Activated CD8-positive, alpha-beta T cell treated with anti-CD3 and anti-CD28 coated beads for 36 hours (primary cell): ENCODE results near the gene RSPO3. TPM values are rescaled to one million over a fixed set of nuclear protein-coding genes. Genes with fewer than 3 reads are reported as not detected.

Source experiments
- ATAC-seq: fragments of 200-7000 bp; cut with Tn5 transposase; one replicate; pipeline ENCODE4 v1.10.0; 2021; ENCODE audit warnings: mild to moderate bottlenecking, moderate library complexity
- CTCF ChIA-PET: fragments of 350-600 bp; sonication (Branson Sonifier 250); formaldehyde crosslinking; loops from one replicate; lab custom pipeline; 2021; ENCODE audit warnings: antibody characterized with exemption; lab: Charles Lee
- POLR2A ChIA-PET: fragments of 350-600 bp; sonication (Branson Sonifier 250); formaldehyde crosslinking; loops from one replicate; lab custom pipeline; 2021; ENCODE audit warnings: antibody characterized with exemption; lab: Charles Lee
- DNase-seq: peaks from one replicate; pipeline ENCODE4 v3.0.0-alpha.2; 2020
- H3K27ac Mint-ChIP-seq: one replicate; pipeline ENCODE4 v1.8.0; 2021; ENCODE audit warnings: mild to moderate bottlenecking, mixed read lengths
- H3K27me3 Mint-ChIP-seq: one replicate; pipeline ENCODE4 v1.8.0; 2021; ENCODE audit warnings: mixed read lengths
- H3K36me3 Mint-ChIP-seq: one replicate; pipeline ENCODE4 v1.8.0; 2021; ENCODE audit warnings: low read depth, mixed read lengths
- H3K4me1 Mint-ChIP-seq: one replicate; pipeline ENCODE4 v1.8.0; 2021; ENCODE audit warnings: low read depth, mixed read lengths
- H3K4me3 Mint-ChIP-seq: one replicate; pipeline ENCODE4 v1.8.0; 2021; ENCODE audit warnings: mild to moderate bottlenecking, moderate library complexity, mixed read lengths
- H3K9me3 Mint-ChIP-seq: one replicate; pipeline ENCODE4 v1.8.0; 2021; ENCODE audit warnings: mixed read lengths
- intact Hi-C: fragments of 100-400 bp; cut with micrococcal nuclease; formaldehyde crosslinking; loops from one replicate; pipeline ENCODE4 v1.10.0; 2022
- total RNA-seq, 2 experiments: library from RNA; stranded (reverse); gene quantifications; one replicate each; pipeline ENCODE4 v1.2.3, GENCODE V29; 2021
- TF ChIP-seq, protein P1 (sequence below): fragments of 200-600 bp; IDR thresholded peaks from one replicate; pipeline ENCODE4 v1.8.0; 2022; ENCODE audit warnings: antibody characterized with exemption, mild to moderate bottlenecking

The RSPO3 gene
- total RNA-seq, 2 experiments from 2014 or later, result not detected

DNA sequence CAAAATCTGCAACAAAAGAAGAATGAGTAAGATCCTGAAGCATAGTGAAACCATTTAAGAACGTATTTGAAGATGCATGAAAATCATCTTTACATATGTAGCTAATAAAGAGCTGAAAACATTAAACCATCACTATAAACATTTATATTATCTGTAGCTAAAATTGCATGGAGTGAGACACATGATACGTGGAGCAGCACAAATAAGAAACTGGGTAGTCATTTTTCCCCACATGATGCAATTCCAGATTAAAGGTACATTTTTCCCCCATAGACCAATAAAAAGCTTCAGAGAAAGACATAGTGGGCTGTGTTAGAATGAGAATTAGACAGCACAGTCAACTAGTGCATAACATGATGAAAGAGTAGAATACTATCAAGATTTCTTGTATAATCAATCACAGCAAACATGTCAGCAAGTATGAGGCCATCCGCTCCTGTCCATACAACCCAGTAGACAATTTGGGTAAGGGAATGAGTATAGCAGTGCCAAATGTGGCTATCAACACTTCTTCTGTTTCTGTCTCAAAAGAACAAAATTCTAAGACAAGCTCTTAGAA, 67.0 kb downstream of the RSPO3 start:
- Mint-ChIP-seq H3K27ac (no peak overlapping the region), H3K36me3 (no peaks in the 10 kb centered on the region), H3K4me3 (no peak overlapping the region), H3K4me1 (no peaks in the 10 kb centered on the region), H3K9me3 (no peaks in the 10 kb centered on the region), H3K27me3 (peaks cover 12% of the 10 kb centered on the region)
- POLR2A ChIA-PET, result interaction anchor here (0.9 kb wide), 1 partner anchor 80 kb away, joined by 3 read pairs; no protein-coding TSS in a partner anchor
- TF ChIP-seq, protein P1, sequence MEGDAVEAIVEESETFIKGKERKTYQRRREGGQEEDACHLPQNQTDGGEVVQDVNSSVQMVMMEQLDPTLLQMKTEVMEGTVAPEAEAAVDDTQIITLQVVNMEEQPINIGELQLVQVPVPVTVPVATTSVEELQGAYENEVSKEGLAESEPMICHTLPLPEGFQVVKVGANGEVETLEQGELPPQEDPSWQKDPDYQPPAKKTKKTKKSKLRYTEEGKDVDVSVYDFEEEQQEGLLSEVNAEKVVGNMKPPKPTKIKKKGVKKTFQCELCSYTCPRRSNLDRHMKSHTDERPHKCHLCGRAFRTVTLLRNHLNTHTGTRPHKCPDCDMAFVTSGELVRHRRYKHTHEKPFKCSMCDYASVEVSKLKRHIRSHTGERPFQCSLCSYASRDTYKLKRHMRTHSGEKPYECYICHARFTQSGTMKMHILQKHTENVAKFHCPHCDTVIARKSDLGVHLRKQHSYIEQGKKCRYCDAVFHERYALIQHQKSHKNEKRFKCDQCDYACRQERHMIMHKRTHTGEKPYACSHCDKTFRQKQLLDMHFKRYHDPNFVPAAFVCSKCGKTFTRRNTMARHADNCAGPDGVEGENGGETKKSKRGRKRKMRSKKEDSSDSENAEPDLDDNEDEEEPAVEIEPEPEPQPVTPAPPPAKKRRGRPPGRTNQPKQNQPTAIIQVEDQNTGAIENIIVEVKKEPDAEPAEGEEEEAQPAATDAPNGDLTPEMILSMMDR, result no peak
- intact Hi-C loops, result loop anchor here (10.0 kb wide), 1 partner anchor 359 kb away; no protein-coding TSS in a partner anchor
- CTCF ChIA-PET, result interaction anchor here (1.9 to 2.1 kb wide), 3 partner anchors 8 to 81 kb away, joined by 5 to 9 read pairs (median 7); partner anchors contain the start of gene RNF146
- DNase-seq (no peak), ATAC-seq (no peak)

- DNase-seq (peak; percentile 82), ATAC-seq (peak; percentile 56)
- no peak overlapping the region for H3K4me3 Mint-ChIP-seq
- POLR2A ChIA-PET, result no interaction called here
- H3K9me3 Mint-ChIP-seq, result no peaks in the 10 kb centered on the region
- H3K36me3 Mint-ChIP-seq, result no peaks in the 10 kb centered on the region
- H3K4me1 Mint-ChIP-seq, result no peaks in the 10 kb centered on the region
- intact Hi-C loops, result loop anchor here (10.0 kb wide), 1 partner anchor 358 kb away; no protein-coding TSS in a partner anchor
- TF ChIP-seq, protein P1, result peak; percentile 78
- H3K27ac Mint-ChIP-seq, result no peak overlapping the region
- peaks cover 10% of the 10 kb centered on the region for H3K27me3 Mint-ChIP-seq
- CTCF ChIA-PET, result interaction anchor here (0.5 to 2.4 kb wide), 12 partner anchors 9 to 352 kb away, joined by 3 to 22 read pairs (median 4); partner anchors contain the start of gene RNF146
These were observed 68.4 kb downstream of the RSPO3 start for GRCh38 chr6:127186889-127187288.

DNA sequence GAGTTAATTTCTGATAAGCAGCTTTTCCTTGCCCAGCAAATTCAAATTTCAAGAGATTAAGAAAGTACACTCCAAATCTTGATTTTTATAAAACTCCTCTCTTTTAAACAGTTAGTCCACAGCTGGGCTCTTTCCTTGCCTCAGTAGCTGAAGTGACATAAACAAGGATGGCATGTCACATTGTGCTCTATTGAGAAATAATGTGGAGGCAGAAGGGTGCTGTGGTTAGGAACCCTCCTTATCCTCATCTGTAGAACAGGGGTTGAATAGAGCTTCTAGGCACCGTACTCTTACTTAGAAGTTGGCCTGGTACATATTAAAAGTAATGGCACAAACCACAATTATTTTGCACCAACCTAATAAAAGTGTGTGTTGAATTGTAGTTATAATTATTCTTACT, 70.3 kb downstream of the RSPO3 start:
- no peaks in the 10 kb centered on the region for H3K4me1 Mint-ChIP-seq
- POLR2A ChIA-PET, result no interaction called here
- peaks cover 2% of the 10 kb centered on the region for H3K27me3 Mint-ChIP-seq
- CTCF ChIA-PET, result interaction anchor here (0.9 to 2.4 kb wide), 3 partner anchors 15 to 328 kb away, joined by 3 to 22 read pairs (median 10); partner anchors contain the start of gene RNF146
- TF ChIP-seq, protein P1, result no peak
- no peak overlapping the region for H3K4me3 Mint-ChIP-seq
- H3K27ac Mint-ChIP-seq, result no peak overlapping the region
- H3K9me3 Mint-ChIP-seq, result no peaks in the 10 kb centered on the region
- DNase-seq, result no peak
- intact Hi-C loops, result loop anchor here (10.0 kb wide), 1 partner anchor 356 kb away; no protein-coding TSS in a partner anchor
- H3K36me3 Mint-ChIP-seq, result no peaks in the 10 kb centered on the region
- no peak for ATAC-seq

DNA sequence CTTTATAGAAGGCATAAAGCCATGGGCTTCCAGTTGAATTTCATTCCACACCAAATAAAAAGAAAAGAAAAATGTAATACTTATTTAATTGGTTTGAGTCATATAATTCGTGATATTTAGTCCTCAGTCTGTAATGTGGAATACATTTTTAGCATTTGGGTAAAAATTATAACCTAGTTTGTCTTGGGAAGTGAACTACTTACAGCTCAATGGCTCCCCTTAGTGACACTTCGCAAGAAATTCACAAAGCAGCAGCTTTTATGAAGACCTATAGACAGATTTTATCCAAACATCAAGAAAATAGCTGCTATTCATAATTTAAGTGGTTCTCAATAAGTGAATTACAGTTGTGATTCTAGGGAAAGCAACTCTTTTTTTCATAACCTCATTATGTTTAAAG, 72.1 kb downstream of the RSPO3 start:
- H3K36me3 Mint-ChIP-seq, result no peaks in the 10 kb centered on the region
- intact Hi-C loops, result no loop called here
- peaks cover 2% of the 10 kb centered on the region for H3K27me3 Mint-ChIP-seq
- H3K27ac Mint-ChIP-seq, result no peak overlapping the region
- ChIA-PET CTCF (interaction anchor here (0.6 to 1.5 kb wide), 5 partner anchors 8 to 358 kb away, joined by 3 to 4 read pairs (median 3); no protein-coding TSS in a partner anchor), POLR2A (interaction anchor here (0.6 kb wide), 1 partner anchor 298 kb away, joined by 3 read pairs; no protein-coding TSS in a partner anchor)
- no peaks in the 10 kb centered on the region for H3K4me1 Mint-ChIP-seq
- TF ChIP-seq, protein P1, result peak; percentile 36
- H3K9me3 Mint-ChIP-seq, result no peaks in the 10 kb centered on the region
- peak; percentile 3 for DNase-seq
- no peak overlapping the region for H3K4me3 Mint-ChIP-seq
- peak; percentile 49 for ATAC-seq

DNA sequence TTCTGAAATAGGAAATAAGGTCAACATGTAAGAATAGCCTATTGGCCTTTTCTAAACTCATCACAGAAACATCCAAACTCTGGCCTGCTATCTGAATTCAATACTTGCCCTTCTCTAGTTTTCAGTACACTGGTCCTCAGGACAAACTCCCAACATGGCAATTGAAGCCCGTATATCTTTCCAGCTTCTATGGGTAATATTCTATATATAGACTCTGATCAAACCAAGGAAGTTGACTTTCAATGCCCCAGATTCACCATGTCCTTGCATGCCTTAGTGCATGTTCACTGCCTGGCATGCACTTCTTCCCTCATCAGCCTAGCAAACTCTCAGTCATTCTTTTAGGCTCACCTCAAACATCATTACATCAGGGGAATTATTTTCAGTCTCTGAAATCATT, 73.2 kb downstream of the RSPO3 start:
- TF ChIP-seq, protein P1, result no peak
- Mint-ChIP-seq H3K4me1 (no peaks in the 10 kb centered on the region), H3K27ac (no peak overlapping the region), H3K4me3 (no peak overlapping the region), H3K27me3 (no peaks in the 10 kb centered on the region), H3K36me3 (no peaks in the 10 kb centered on the region), H3K9me3 (no peaks in the 10 kb centered on the region)
- ChIA-PET POLR2A (no interaction called here), CTCF (no interaction called here)
- ATAC-seq (no peak), DNase-seq (no peak)
- intact Hi-C loops, result no loop called here
